HEK293T (cell line): ENCODE results near the gene CCDC24.

ENCODE experiments used
- CTCF ChIA-PET: fragments of 350-600 bp; formaldehyde crosslinking; extraction: SDS; loops from one replicate; lab custom pipeline; 2021; ENCODE audit warnings: antibody characterized with exemption, inconsistent platforms; lab: Yijun Ruan, JAX
- POLR2A ChIA-PET: fragments of 350-600 bp; formaldehyde crosslinking; extraction: SDS; loops from one replicate; lab custom pipeline; 2020; ENCODE audit warnings: antibody characterized with exemption, inconsistent platforms; lab: Yijun Ruan, JAX
- DNase-seq: peaks from one replicate; pipeline ENCODE4 v3.0.0; 2012; ENCODE audit warnings: mixed read lengths; ENCODE audit errors: extremely low spot score
- ARNT ChIP-seq: fragments of 450-650 bp; IDR thresholded peaks from 2 replicates; pipeline ENCODE4 v1.6.1; 2017; ENCODE audit warnings: mild to moderate bottlenecking
- BHLHE40 ChIP-seq: fragments of 450-650 bp; IDR thresholded peaks from 2 replicates; pipeline ENCODE4 v1.6.1; 2016; ENCODE audit warnings: mild to moderate bottlenecking, moderate library complexity, borderline replicate concordance
- CTBP1 ChIP-seq: fragments of 450-650 bp; IDR thresholded peaks from 2 replicates; pipeline ENCODE4 v1.6.1; 2016; ENCODE audit warnings: borderline replicate concordance
- ELF4 ChIP-seq: fragments of 450-650 bp; IDR thresholded peaks from 2 replicates; pipeline ENCODE4 v1.6.1; 2017; ENCODE audit warnings: antibody characterized with exemption
- FOXA1 ChIP-seq: fragments of 450-650 bp; IDR thresholded peaks from 2 replicates; pipeline ENCODE4 v1.6.1; 2016; ENCODE audit warnings: mild to moderate bottlenecking
- FOXK2 ChIP-seq: fragments of 450-650 bp; IDR thresholded peaks from 2 replicates; pipeline ENCODE4 v1.6.1; 2016; ENCODE audit warnings: mild to moderate bottlenecking
- FOXM1 ChIP-seq: fragments of 450-650 bp; IDR thresholded peaks from 2 replicates; pipeline ENCODE4 v1.6.1; 2017; ENCODE audit warnings: mild to moderate bottlenecking, borderline replicate concordance
- HDGF ChIP-seq: fragments of 450-650 bp; IDR thresholded peaks from 2 replicates; pipeline ENCODE4 v1.6.1; 2017; ENCODE audit warnings: antibody characterized with exemption, borderline replicate concordance
- L3MBTL2 ChIP-seq: fragments of 450-650 bp; conservative IDR thresholded peaks from 2 replicates; pipeline ENCODE4 v1.6.1; 2016; ENCODE audit warnings: mild to moderate bottlenecking
- LEF1 ChIP-seq: fragments of 450-650 bp; IDR thresholded peaks from 2 replicates; pipeline ENCODE4 v1.6.1; 2017; ENCODE audit warnings: mild to moderate bottlenecking, borderline replicate concordance
- NFRKB ChIP-seq: fragments of 450-650 bp; IDR thresholded peaks from 2 replicates; pipeline ENCODE4 v1.6.1; 2016; ENCODE audit warnings: mild to moderate bottlenecking, moderate library complexity
- SP1 ChIP-seq: fragments of 450-650 bp; IDR thresholded peaks from 2 replicates; pipeline ENCODE4 v1.6.1; 2017
- SUZ12 ChIP-seq: fragments of 450-650 bp; IDR thresholded peaks from 2 replicates; pipeline ENCODE4 v1.6.1; 2016; ENCODE audit warnings: mild to moderate bottlenecking
- TARDBP ChIP-seq: fragments of 450-650 bp; IDR thresholded peaks from 2 replicates; pipeline ENCODE4 v1.6.1; 2016
- ZNF384 ChIP-seq: fragments of 450-650 bp; IDR thresholded peaks from 2 replicates; pipeline ENCODE4 v1.6.1; 2016
- TF ChIP-seq, protein P1 (sequence below): fragments of 450-650 bp; IDR thresholded peaks from 2 replicates; pipeline ENCODE4 v1.6.1; 2016

CCDC24 gene

DNA sequence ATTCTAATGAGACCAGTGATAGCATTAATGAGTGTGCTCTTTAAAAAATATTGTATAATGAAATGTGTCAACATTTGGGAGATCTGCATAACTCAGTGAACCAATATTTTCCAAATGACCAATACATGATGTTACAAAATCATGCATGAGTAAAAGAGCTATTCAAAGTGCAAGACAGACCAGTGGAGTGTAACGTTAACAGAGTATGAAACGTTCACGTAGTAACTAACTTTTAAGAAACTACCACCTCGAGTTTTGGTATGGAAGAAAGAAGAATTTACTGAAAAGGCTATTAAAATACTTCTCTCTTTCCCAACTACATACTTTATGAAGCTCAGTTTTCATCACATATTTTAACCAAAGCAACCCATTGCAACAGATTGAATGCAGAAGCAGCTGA is 49.4 kb downstream of the CCDC24 start:
- POLR2A ChIA-PET, result interaction anchor here (1.7 kb wide), 1 partner anchor 10 kb away, joined by 5 read pairs; the partner anchor contains the start of gene SLC6A9
- no peak for DNase-seq
- CTCF ChIA-PET, result interaction anchor here (1.3 to 3.8 kb wide), 2 partner anchors 35 to 277 kb away, joined by 3 to 19 read pairs; no protein-coding TSS in a partner anchor
- TF ChIP-seq NFRKB (no peak), TARDBP (no peak), FOXK2 (no peak), HDGF (no peak), SP1 (no peak), BHLHE40 (no peak), LEF1 (no peak), FOXM1 (no peak), ELF4 (no peak)
- TF ChIP-seq, protein P1, sequence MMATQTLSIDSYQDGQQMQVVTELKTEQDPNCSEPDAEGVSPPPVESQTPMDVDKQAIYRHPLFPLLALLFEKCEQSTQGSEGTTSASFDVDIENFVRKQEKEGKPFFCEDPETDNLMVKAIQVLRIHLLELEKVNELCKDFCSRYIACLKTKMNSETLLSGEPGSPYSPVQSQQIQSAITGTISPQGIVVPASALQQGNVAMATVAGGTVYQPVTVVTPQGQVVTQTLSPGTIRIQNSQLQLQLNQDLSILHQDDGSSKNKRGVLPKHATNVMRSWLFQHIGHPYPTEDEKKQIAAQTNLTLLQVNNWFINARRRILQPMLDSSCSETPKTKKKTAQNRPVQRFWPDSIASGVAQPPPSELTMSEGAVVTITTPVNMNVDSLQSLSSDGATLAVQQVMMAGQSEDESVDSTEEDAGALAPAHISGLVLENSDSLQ, result no peak

DNA sequence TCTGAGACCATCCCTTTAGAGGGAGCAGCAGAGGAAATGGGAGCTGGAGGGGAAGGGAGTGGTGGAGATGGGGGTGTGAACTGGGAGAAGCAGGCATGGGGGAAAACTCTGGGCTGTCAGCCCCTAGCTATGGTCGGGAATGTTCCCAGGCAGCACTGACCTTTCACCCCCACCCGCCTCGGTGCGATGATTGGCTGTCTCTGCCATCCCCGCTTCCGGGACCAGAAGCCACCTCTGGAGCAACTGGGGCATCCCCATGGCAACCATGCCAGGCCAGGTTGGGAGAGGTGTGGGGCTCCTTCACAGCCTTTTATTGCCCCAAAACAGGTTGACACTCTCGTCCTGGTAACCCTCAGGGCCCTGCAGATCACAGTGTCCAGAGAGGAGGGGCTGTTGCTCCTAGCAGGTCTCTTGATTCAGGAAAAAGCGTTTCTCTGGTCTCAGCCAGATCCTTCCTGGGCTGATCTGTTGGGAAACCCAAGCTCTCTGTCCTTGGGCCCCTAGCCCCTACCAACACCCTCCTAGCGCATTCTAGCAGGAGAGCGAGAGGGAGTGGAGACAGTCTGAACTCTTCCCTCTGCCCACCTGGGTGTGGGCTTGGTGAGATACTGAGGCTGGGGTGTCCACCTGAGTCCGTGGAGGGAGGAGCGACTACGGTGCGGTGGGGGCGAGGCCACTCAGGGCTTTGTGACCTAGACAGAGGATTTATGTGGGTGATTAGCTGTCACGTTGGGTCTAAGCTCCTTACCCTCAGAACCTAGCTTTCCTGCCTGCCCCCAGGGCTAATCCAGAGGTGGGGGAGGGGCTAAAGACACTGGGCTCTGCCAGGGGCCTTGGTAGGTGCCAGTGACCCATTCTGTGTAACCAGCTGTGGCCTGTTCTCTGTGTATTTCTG is 52.0 kb downstream of the CCDC24 start:
- TF ChIP-seq ELF4 (no peak), CTBP1 (no peak), FOXA1 (no peak), NFRKB (no peak), FOXK2 (no peak), TARDBP (no peak), SP1 (no peak), HDGF (no peak), L3MBTL2 (no peak), ARNT (no peak), ZNF384 (no peak), SUZ12 (no peak), FOXM1 (no peak), LEF1 (no peak), BHLHE40 (no peak)
- TF ChIP-seq, protein P1, result no peak
- ChIA-PET CTCF (interaction anchor here (3.8 kb wide), 1 partner anchor 38 kb away, joined by 19 read pairs; no protein-coding TSS in a partner anchor), POLR2A (no interaction called here)
- DNase-seq, result no peak

GRCh38 chr1:44044071-44044801 is 52.8 kb downstream of the CCDC24 start:
- no peak for TF ChIP-seq L3MBTL2
- ChIA-PET POLR2A (no interaction called here), CTCF (interaction anchor here (1.0 kb wide), 1 partner anchor 39 kb away, joined by 3 read pairs; no protein-coding TSS in a partner anchor)
- DNase-seq, result no peak

GRCh38 chr1:44045064-44045463 is 53.7 kb downstream of the CCDC24 start:
- CTCF ChIA-PET, result interaction anchor here (1.0 kb wide), 1 partner anchor 40 kb away, joined by 3 read pairs; no protein-coding TSS in a partner anchor
- TF ChIP-seq FOXA1, result no peak
- no peak for TF ChIP-seq ZNF384
- no peak for TF ChIP-seq CTBP1
- no peak for TF ChIP-seq HDGF
- TF ChIP-seq SP1, result no peak
- TF ChIP-seq FOXK2, result no peak
- TF ChIP-seq LEF1, result no peak
- TF ChIP-seq FOXM1, result no peak
- no peak for TF ChIP-seq L3MBTL2
- no peak for DNase-seq
- POLR2A ChIA-PET, result no interaction called here
